DND-41 (cell line): ENCODE data around the gene EFNA3.

Source experiments
- EZH2 ChIP-seq: IDR thresholded peaks from 3 replicates; pipeline ENCODE4 v1.6.1; 2012; ENCODE audit warnings: borderline replicate concordance, low read depth, mild to moderate bottlenecking, moderate library complexity, low read length, inconsistent platforms; ENCODE audit not compliant: severe bottlenecking
- TF ChIP-seq, protein P1 (sequence below): IDR thresholded peaks from 2 replicates; pipeline ENCODE4 v1.5.1; 2012; ENCODE audit warnings: borderline replicate concordance, low read length, moderate library complexity, mild to moderate bottlenecking; ENCODE audit not compliant: poor library complexity, severe bottlenecking; ENCODE audit errors: extremely low read depth

GRCh38 chr1:155099331-155099730 is 20.7 kb downstream of the EFNA3 start:
- TF ChIP-seq, protein P1, sequence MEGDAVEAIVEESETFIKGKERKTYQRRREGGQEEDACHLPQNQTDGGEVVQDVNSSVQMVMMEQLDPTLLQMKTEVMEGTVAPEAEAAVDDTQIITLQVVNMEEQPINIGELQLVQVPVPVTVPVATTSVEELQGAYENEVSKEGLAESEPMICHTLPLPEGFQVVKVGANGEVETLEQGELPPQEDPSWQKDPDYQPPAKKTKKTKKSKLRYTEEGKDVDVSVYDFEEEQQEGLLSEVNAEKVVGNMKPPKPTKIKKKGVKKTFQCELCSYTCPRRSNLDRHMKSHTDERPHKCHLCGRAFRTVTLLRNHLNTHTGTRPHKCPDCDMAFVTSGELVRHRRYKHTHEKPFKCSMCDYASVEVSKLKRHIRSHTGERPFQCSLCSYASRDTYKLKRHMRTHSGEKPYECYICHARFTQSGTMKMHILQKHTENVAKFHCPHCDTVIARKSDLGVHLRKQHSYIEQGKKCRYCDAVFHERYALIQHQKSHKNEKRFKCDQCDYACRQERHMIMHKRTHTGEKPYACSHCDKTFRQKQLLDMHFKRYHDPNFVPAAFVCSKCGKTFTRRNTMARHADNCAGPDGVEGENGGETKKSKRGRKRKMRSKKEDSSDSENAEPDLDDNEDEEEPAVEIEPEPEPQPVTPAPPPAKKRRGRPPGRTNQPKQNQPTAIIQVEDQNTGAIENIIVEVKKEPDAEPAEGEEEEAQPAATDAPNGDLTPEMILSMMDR = no peak
- no peak for TF ChIP-seq EZH2
